Thyroid gland (tissue), 4 donors: ENCODE data around the gene VCPKMT. TPM values are rescaled to one million over a fixed set of nuclear protein-coding genes. Genes with fewer than 3 reads are reported as not detected.

ENCODE experiments used
- DNase-seq, 2 donors: peaks; one replicate each; pipeline ENCODE4 v3.0.0-alpha.2; 2019
- H3K27ac ChIP-seq, 3 donors: fragments of 200-600 bp; sonication (generic); 1 replicate in 2 of 3; 2 replicates in 1 of 3; pipeline ENCODE4 v1.5.1; 2016 to 2019; ENCODE audit warnings: mild to moderate bottlenecking in 1 of 3, moderate library complexity in 1 of 3
- H3K27me3 ChIP-seq: fragments of 200-600 bp; sonication (generic); one replicate; pipeline ENCODE4 v1.5.1; 2019
- H3K36me3 ChIP-seq, 2 donors: fragments of 200-600 bp; sonication (generic); one replicate each; pipeline ENCODE4 v1.5.1; 2016 to 2019
- H3K4me1 ChIP-seq, 2 donors: fragments of 200-600 bp; sonication (generic); one replicate each; pipeline ENCODE4 v1.5.1; 2017 to 2019
- H3K4me3 ChIP-seq, 3 donors: fragments of 200-600 bp; sonication (generic); replicated peaks in 1 of 3; 1 replicate in 2 of 3; 2 replicates in 1 of 3; pipeline ENCODE4 v1.5.1; 2016; ENCODE audit warnings: mild to moderate bottlenecking in 1 of 3
- H3K9me3 ChIP-seq: fragments of 200-600 bp; sonication (generic); one replicate; pipeline ENCODE4 v1.5.1; 2017
- CTCF ChIP-seq, 6 experiments: fragments of 200-600 bp in 3 of 6; fragments of 450-650 bp in 3 of 6; sonication (generic) in 3 of 6; IDR thresholded peaks; one replicate each; pipeline ENCODE4 v1.5.1; 2016 to 2019; ENCODE audit warnings: antibody characterized with exemption in 6 of 6, mild to moderate bottlenecking in 2 of 6, inconsistent platforms in 1 of 6, moderate library complexity in 1 of 6
- POLR2A ChIP-seq, 2 donors: fragments of 450-650 bp; IDR thresholded peaks; one replicate each; pipeline ENCODE4 v1.6.1; 2017; ENCODE audit warnings: antibody characterized with exemption in 2 of 2, mild to moderate bottlenecking in 2 of 2, moderate library complexity in 1 of 2
- WGBS, 2 donors: methylation state at CpG; one replicate each; pipeline ENCODE4 v1.1.5; 2017; 5-methylcytosine and 5-hydroxymethylcytosine counted together
- intact Hi-C: fragments of 100-400 bp; cut with DNase I; formaldehyde crosslinking; loops from one replicate; pipeline ENCODE4 v1.15.1; 2023
- small RNA-seq: library from RNA; depleted of rRNA; stranded (forward); fragments of <200 nt; gene quantifications from one replicate; pipeline ENCODE3, GENCODE V24; 2016
- total RNA-seq, 4 donors: library from RNA; depleted of rRNA; stranded (reverse); fragments of >200 nt; gene quantifications; one replicate each; pipeline ENCODE4 v1.2.3, GENCODE V29; 2016

Gene VCPKMT
- total RNA-seq, 4 donors from 2014 or later: 4.5 to 16.0 (median 12.3) TPM

GRCh38 chr14:50061664-50062437 is 54.5 kb downstream of the VCPKMT start:
- no peak overlapping the region for H3K4me3 ChIP-seq
- peaks cover 0 to 16% of the 10 kb centered on the region in 2 donors for H3K4me1 ChIP-seq
- no peaks in the 10 kb centered on the region for H3K9me3 ChIP-seq
- H3K36me3 ChIP-seq: no peaks in the 10 kb centered on the region
- intact Hi-C loops: no loop called here
- 75 to 76% methylated on average over 11 of the region's 11 CpGs for WGBS, 2 donors
- no peaks in the 10 kb centered on the region for H3K27me3 ChIP-seq
- peak in 1 of 2 donors; percentile 21 for DNase-seq
- H3K27ac ChIP-seq: peak overlapping the region; percentile 21 to 57 (median 32)
- no peak for TF ChIP-seq CTCF (IDR thresholded peaks at IDR 0.05)
- no peak for TF ChIP-seq POLR2A (IDR thresholded peaks at IDR 0.05)

GRCh38 chr14:50060871-50061663 is 55.3 kb downstream of the VCPKMT start:
- Histone ChIP-seq H3K36me3 (no peaks in the 10 kb centered on the region), H3K27ac (peak overlapping the region; percentile 21 to 59 (median 57)), H3K27me3 (no peaks in the 10 kb centered on the region), H3K4me1 (peaks cover under 1 to 16% of the 10 kb centered on the region in 2 donors), H3K4me3 (no peak overlapping the region), H3K9me3 (no peaks in the 10 kb centered on the region)
- intact Hi-C loops: no loop called here
- 63 to 65% methylated on average over 12 of the region's 12 CpGs for WGBS, 2 donors
- TF ChIP-seq CTCF (IDR thresholded peaks at IDR 0.05) (no peak), POLR2A (IDR thresholded peaks at IDR 0.05) (no peak)
- peak in 1 of 2 donors; percentile 27 for DNase-seq

GRCh38 chr14:50059763-50060616 is 56.4 kb downstream of the VCPKMT start:
- peak overlapping the region in 2 of 3 donors; percentile 57 to 59 for H3K27ac ChIP-seq
- H3K36me3 ChIP-seq: no peaks in the 10 kb centered on the region
- no peak for TF ChIP-seq POLR2A (IDR thresholded peaks at IDR 0.05)
- no peak for TF ChIP-seq CTCF (IDR thresholded peaks at IDR 0.05)
- H3K4me1 ChIP-seq: peaks cover 7 to 16% of the 10 kb centered on the region in 2 donors
- no peaks in the 10 kb centered on the region for H3K27me3 ChIP-seq
- intact Hi-C loops: no loop called here
- no peak overlapping the region for H3K4me3 ChIP-seq
- no peaks in the 10 kb centered on the region for H3K9me3 ChIP-seq
- DNase-seq: no peak
- WGBS, 2 donors: 84 to 86% methylated on average over 13 of the region's 13 CpGs

Small RNA genes lying within 50 kb of the gene (small RNA-seq; reads per million reads assigned to genes)
- not detected for gene RF00019

Other genes with a start within 250 kb of the VCPKMT start
- 10 to 100 TPM; 35.6 to 59.4 (median 48.5) TPM for gene ARF6, start 223.5 kb downstream of the VCPKMT start, total RNA-seq
- 10 to 100 TPM; 43.4 to 69.9 (median 57.9) TPM for gene SOS2, start 115.0 kb upstream of the VCPKMT start, total RNA-seq
- gene L2HGDH, start 195.7 kb upstream of the VCPKMT start, total RNA-seq: 10 to 100 TPM in 2 of 4 donors, 1 to 10 TPM in 2; 8.7 to 10.9 (median 9.7) TPM
- gene DMAC2L, start 195.8 kb upstream of the VCPKMT start, total RNA-seq: 10 to 100 TPM; 15.2 to 44.2 (median 32.8) TPM